Activated CD8-positive, alpha-beta T cell treated with anti-CD3 and anti-CD28 coated beads for 36 hours (primary cell): Measurements from ENCODE around the gene ATG4B. TPM values are rescaled to one million over a fixed set of nuclear protein-coding genes. Genes with fewer than 3 reads are reported as not detected.

Experiments used
- ATAC-seq: fragments of 200-7000 bp; cut with Tn5 transposase; one replicate; pipeline ENCODE4 v1.10.0; 2021; ENCODE audit warnings: mild to moderate bottlenecking, moderate library complexity
- CTCF ChIA-PET: fragments of 350-600 bp; sonication (Branson Sonifier 250); formaldehyde crosslinking; loops from one replicate; lab custom pipeline; 2021; ENCODE audit warnings: antibody characterized with exemption; lab: Charles Lee
- POLR2A ChIA-PET: fragments of 350-600 bp; sonication (Branson Sonifier 250); formaldehyde crosslinking; loops from one replicate; lab custom pipeline; 2021; ENCODE audit warnings: antibody characterized with exemption; lab: Charles Lee
- DNase-seq: peaks from one replicate; pipeline ENCODE4 v3.0.0-alpha.2; 2020
- H3K27ac Mint-ChIP-seq: one replicate; pipeline ENCODE4 v1.8.0; 2021; ENCODE audit warnings: mild to moderate bottlenecking, mixed read lengths
- H3K27me3 Mint-ChIP-seq: one replicate; pipeline ENCODE4 v1.8.0; 2021; ENCODE audit warnings: mixed read lengths
- H3K36me3 Mint-ChIP-seq: one replicate; pipeline ENCODE4 v1.8.0; 2021; ENCODE audit warnings: low read depth, mixed read lengths
- H3K4me1 Mint-ChIP-seq: one replicate; pipeline ENCODE4 v1.8.0; 2021; ENCODE audit warnings: low read depth, mixed read lengths
- H3K4me3 Mint-ChIP-seq: one replicate; pipeline ENCODE4 v1.8.0; 2021; ENCODE audit warnings: mild to moderate bottlenecking, moderate library complexity, mixed read lengths
- H3K9me3 Mint-ChIP-seq: one replicate; pipeline ENCODE4 v1.8.0; 2021; ENCODE audit warnings: mixed read lengths
- CTCF ChIP-seq: fragments of 200-600 bp; IDR thresholded peaks from one replicate; pipeline ENCODE4 v1.8.0; 2022; ENCODE audit warnings: antibody characterized with exemption, mild to moderate bottlenecking
- intact Hi-C: fragments of 100-400 bp; cut with micrococcal nuclease; formaldehyde crosslinking; loops from one replicate; pipeline ENCODE4 v1.10.0; 2022
- total RNA-seq, 2 experiments: library from RNA; stranded (reverse); gene quantifications; one replicate each; pipeline ENCODE4 v1.2.3, GENCODE V29; 2021

ATG4B gene
- total RNA-seq, 2 experiments from 2014 or later, result 90.7 to 94.6 TPM

- ATAC-seq, result no peak
- Mint-ChIP-seq H3K27ac (no peak overlapping the region), H3K4me1 (no peaks in the 10 kb centered on the region), H3K36me3 (peaks cover 47% of the 10 kb centered on the region), H3K9me3 (no peaks in the 10 kb centered on the region), H3K27me3 (no peaks in the 10 kb centered on the region), H3K4me3 (no peak overlapping the region)
- no peak for DNase-seq
- ChIA-PET POLR2A (interaction anchor here (0.6 to 0.9 kb wide), 3 partner anchors 16 to 710 kb away, joined by 3 to 5 read pairs (median 3); partner anchors contain the start of gene D2HGDH), CTCF (interaction anchor here (1.0 to 1.1 kb wide), 2 partner anchors 13 to 16 kb away, joined by 3 read pairs; no protein-coding TSS in a partner anchor)
- TF ChIP-seq CTCF, result no peak
- intact Hi-C loops, result no loop called here
These were observed 81.6 kb downstream of the ATG4B start for GRCh38 chr2:241719093-241719492.

DNA sequence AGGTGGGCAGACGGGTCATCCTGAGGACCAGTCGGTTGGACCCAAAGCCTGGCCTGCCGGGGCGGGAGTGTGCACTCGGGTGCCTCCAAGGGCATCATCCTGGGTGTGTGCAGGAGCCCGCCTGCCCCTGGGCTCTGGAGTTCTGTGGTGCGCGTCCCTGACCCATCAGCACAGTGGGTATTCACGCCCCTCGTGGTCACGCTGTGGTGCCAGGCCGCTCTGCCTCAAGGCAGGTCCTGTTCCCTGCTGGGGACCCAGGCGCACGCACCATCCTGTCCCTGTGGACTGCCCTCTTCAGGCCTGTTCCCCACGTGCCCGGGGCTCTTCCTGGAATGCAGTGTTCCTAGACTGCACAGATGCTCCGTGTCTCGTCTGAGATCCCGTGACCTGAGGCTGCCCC is 82.6 kb downstream of the ATG4B start:
- peaks cover 48% of the 10 kb centered on the region for H3K36me3 Mint-ChIP-seq
- no peaks in the 10 kb centered on the region for H3K9me3 Mint-ChIP-seq
- intact Hi-C loops, result no loop called here
- H3K27ac Mint-ChIP-seq, result no peak overlapping the region
- no peak for ATAC-seq
- no peak for DNase-seq
- no peak for TF ChIP-seq CTCF
- ChIA-PET POLR2A (interaction anchor here (1.5 kb wide), 1 partner anchor 12 kb away, joined by 4 read pairs; no protein-coding TSS in a partner anchor), CTCF (no interaction called here)
- no peak overlapping the region for H3K4me3 Mint-ChIP-seq
- H3K4me1 Mint-ChIP-seq, result no peaks in the 10 kb centered on the region
- H3K27me3 Mint-ChIP-seq, result no peaks in the 10 kb centered on the region

GRCh38 chr2:241720560-241720959 is 83.1 kb downstream of the ATG4B start:
- H3K4me3 Mint-ChIP-seq, result no peak overlapping the region
- H3K4me1 Mint-ChIP-seq, result no peaks in the 10 kb centered on the region
- no peak overlapping the region for H3K27ac Mint-ChIP-seq
- no peak for ATAC-seq
- DNase-seq, result no peak
- H3K9me3 Mint-ChIP-seq, result no peaks in the 10 kb centered on the region
- CTCF ChIA-PET, result interaction anchor here (1.4 kb wide), 1 partner anchor 158 kb away, joined by 4 read pairs; no protein-coding TSS in a partner anchor
- H3K36me3 Mint-ChIP-seq, result peaks cover 48% of the 10 kb centered on the region
- TF ChIP-seq CTCF, result no peak
- no peaks in the 10 kb centered on the region for H3K27me3 Mint-ChIP-seq
- POLR2A ChIA-PET, result interaction anchor here (1.1 to 1.5 kb wide), 2 partner anchors 13 to 19 kb away, joined by 3 to 4 read pairs; no protein-coding TSS in a partner anchor
- intact Hi-C loops, result no loop called here

DNA sequence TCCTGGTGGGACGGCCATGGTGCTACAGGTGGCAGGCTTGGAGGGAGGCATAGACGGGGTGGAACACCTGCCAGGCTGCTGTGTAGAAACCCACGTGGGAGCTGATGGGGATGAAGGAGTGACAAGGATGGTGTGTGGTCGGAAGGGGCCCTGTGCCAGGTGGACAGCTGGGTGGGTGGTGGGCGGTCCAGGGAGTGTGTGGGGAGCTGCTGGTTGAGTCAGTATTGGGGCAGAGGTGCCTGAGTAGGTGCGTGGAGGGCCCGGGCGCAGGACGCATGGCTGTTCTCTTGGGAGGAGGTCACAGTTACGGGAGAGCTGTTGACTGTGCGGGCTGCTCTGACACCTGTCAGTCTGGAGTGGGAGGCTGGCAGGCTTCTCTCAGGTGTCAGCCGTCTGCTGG is 84.4 kb downstream of the ATG4B start:
- CTCF ChIA-PET, result interaction anchor here (1.4 kb wide), 1 partner anchor 157 kb away, joined by 4 read pairs; no protein-coding TSS in a partner anchor

More for the DNA sequence above, 84.4 kb downstream of the ATG4B start:
- POLR2A ChIA-PET, result interaction anchor here (0.8 to 1.1 kb wide), 4 partner anchors 8 to 25 kb away, joined by 3 read pairs; partner anchors contain the start of gene D2HGDH
- TF ChIP-seq CTCF, result no peak
- intact Hi-C loops, result no loop called here
- Mint-ChIP-seq H3K4me3 (no peak overlapping the region), H3K27me3 (no peaks in the 10 kb centered on the region), H3K27ac (no peak overlapping the region), H3K9me3 (no peaks in the 10 kb centered on the region), H3K36me3 (peaks cover 46% of the 10 kb centered on the region), H3K4me1 (no peaks in the 10 kb centered on the region)
- ATAC-seq (no peak), DNase-seq (no peak)
